ENCODE results near the gene DDX47. TPM values are rescaled to one million over a fixed set of nuclear protein-coding genes. Genes with fewer than 3 reads are reported as not detected.

DDX47 gene
- total and polyA plus RNA-seq, 2 of the 13 experiments (the other 11 are each of a cell fraction or from before 2014, with no cell fraction given) = 48.5 to 78.7 TPM

GRCh38 chr12:12788675-12789368, 24.3 kb upstream of the DDX47 start (continued):
- no peak for TF ChIP-seq ZNF713 (CRISPR knock-in tag; IDR thresholded peaks at IDR 0.05)
- TF ChIP-seq MAZ (IDR thresholded peaks at IDR 0.05; ENCODE audit: borderline replicate concordance, low read depth, low read length) = no peak
- no peak for TF ChIP-seq MAZ (CRISPR knock-in tag; IDR thresholded peaks at IDR 0.05; ENCODE audit: low read depth)
- no peak for TF ChIP-seq ZSCAN9 (CRISPR knock-in tag; IDR thresholded peaks at IDR 0.05; ENCODE audit: borderline replicate concordance)
- TF ChIP-seq CENPT (CRISPR knock-in tag; IDR thresholded peaks at IDR 0.05; ENCODE audit: low read depth) = no peak
- no peak for TF ChIP-seq ZNF639 (CRISPR knock-in tag; conservative IDR thresholded peaks at IDR 0.05)
- TF ChIP-seq SNAPC5 (CRISPR knock-in tag; IDR thresholded peaks at IDR 0.05; ENCODE audit: borderline replicate concordance) = no peak
- no peak for TF ChIP-seq PRDM4 (CRISPR knock-in tag; IDR thresholded peaks at IDR 0.05; ENCODE audit: borderline replicate concordance)
- TF ChIP-seq REXO4 (CRISPR knock-in tag; IDR thresholded peaks at IDR 0.05; ENCODE audit: borderline replicate concordance) = no peak
- no peak for TF ChIP-seq GLMP (CRISPR knock-in tag; IDR thresholded peaks at IDR 0.05; ENCODE audit: borderline replicate concordance)
- peak; percentile 20 for TF ChIP-seq XRCC5 (optimal IDR thresholded peaks at IDR 0.05; ENCODE audit: low read length)
- TF ChIP-seq THAP11 (CRISPR knock-in tag; IDR thresholded peaks at IDR 0.05) = 0 out of 2 replicates have a peak, but pooled peaks have one; percentile 45
- TF ChIP-seq CHD4 (IDR thresholded peaks at IDR 0.05; ENCODE audit: borderline replicate concordance, low read length) = no peak
- peak; percentile 61 for TF ChIP-seq STAG1 (CRISPR knock-in tag; IDR thresholded peaks at IDR 0.05)
- TF ChIP-seq SMAD1 (CRISPR knock-in tag; IDR thresholded peaks at IDR 0.05; ENCODE audit: borderline replicate concordance, low read depth) = no peak
- TF ChIP-seq IRF2 (CRISPR knock-in tag; IDR thresholded peaks at IDR 0.05) = no peak
- no peak for TF ChIP-seq MATR3 (CRISPR knock-in tag; IDR thresholded peaks at IDR 0.05)
- no peak for TF ChIP-seq ZNF567 (CRISPR knock-in tag; IDR thresholded peaks at IDR 0.05; ENCODE audit: borderline replicate concordance)

All from HepG2 (cell line).